Hypothalamus (tissue), 51 donors: ENCODE measurements around the gene DMAC1.
A peak's percentile ranks its signal among the peaks of the same experiment; 100 is the strongest.

Experiments
- DNase-seq, 51 donors: peaks; one replicate each; lab custom pipeline; 2025; lab: John Stamatoyannopoulos, UW

The DMAC1 gene

GRCh38 chr9:7784472-7784871, 15.1 kb downstream of the DMAC1 start:
- no peak for DNase-seq

DNA sequence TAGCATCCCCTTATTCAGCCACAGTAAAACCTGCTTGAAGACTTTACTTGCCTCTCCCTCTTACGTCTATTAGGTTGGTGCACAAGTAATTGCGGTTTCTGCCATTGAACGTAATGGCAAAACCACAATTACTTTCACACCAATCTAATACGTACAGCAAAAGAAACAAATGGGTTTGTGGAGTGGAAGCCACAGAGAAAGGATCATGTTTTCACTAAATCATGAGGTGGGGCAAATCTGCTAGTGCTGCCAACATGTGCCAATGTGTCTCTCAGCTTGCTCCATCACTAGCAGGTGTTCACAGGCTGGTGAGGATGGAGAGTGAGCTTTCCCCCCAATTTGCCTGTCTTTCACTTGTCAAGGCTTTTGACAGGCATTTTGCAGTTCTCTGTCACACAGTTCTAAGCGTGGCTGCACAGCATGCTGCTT, 15.9 kb downstream of the DMAC1 start:
- no peak for DNase-seq

- no peak for DNase-seq
Observed at GRCh38 chr9:7782400-7783120, 17.0 kb downstream of the DMAC1 start.

DNA sequence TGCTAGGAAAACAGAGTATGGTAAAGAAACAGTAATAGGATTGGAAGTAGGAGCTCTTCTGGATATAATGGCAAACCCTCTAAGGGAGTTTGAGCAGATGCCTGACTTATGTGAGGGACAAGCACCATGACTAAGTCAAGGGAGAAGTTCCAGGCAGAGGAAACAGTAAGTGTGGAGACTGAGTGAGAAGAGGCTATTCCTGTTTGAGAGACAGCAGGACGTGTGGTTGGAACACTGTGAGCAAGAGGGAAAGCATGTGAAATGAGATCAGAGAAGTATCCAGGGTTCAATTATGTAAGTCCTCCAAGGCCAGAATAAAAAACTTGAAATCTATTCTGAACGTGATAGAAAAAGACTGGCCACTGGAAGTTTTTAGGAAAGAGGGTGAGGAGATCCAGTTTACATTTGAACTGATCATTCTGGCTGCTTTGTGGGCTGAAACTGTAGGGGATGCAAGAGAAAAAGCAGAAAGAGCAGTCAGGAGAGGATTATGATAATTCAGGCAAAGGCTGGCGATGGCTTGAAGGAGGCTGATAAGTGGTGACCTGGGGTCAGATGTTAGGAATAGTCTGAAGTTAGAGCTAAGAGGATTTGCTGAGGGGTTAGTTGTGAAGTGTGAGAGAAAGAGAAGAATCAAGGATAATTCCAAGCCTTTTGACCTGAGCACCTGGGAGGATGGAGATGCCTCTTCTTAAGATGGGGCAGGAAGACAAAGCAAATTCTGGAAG, 19.2 kb downstream of the DMAC1 start:
- DNase-seq = no peak

GRCh38 chr9:7778851-7779600, 20.6 kb downstream of the DMAC1 start:
- DNase-seq = no peak

DNA sequence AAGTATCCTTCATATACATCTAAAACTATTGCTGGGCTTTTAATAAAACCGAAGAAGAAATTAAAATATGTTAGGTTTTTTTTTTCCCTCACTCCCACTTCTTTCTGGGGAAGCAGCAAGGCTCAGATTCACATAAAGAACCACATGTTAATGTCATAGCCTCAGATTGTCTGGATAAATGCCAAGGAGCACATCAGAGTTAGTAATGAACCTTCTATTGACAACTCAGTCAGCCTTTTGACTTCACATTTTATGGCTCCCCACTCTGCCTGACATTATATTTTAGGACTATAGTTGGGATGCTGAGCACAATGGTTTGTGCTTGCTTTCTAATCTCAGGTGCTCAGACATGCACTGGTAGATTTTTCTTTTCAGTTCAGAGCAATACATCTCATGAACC, 21.8 kb downstream of the DMAC1 start:
- DNase-seq = no peak

DNA sequence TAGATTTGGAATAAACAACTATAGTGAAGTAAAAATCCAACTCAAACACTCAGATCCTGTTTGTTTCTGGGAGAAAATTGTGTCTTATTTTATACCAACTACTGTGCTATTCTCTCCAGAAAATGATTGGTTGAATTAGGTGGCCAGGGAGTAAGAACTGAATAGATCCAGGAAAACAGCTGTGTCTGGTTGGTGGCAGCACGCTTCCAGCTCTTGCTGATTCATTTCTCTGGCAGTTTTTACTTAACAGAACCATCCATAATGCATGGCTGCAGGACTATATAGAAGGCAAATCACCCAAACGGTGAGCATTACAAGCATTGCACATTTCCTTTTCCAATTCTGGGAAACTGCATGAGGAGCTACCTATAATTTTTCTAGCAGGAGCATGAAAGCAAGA, 29.5 kb downstream of the DMAC1 start:
- DNase-seq = peak in 1 of 51 donors; percentile 23

GRCh38 chr9:7762600-7762999, 37.0 kb downstream of the DMAC1 start:
- DNase-seq = no peak

DNA sequence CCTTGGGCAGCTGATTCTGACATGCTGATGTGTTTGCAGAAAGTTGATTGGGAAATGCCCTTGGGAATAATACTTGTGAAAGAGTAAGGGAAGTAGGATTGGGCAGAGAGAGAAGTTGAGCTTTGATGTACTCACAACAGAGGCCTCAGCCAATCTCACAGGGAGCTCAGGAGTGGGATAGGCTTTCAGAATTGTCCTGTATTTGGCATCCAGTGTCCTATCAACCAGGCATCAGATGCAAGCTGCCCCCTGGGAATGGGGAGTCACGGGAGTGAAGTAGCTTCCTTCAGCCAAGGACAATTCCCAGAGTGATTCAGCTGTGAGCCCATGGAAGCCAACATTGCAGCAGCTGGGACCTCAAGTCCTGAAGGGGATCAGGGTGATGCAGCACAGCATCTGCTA, 39.6 kb downstream of the DMAC1 start:
- DNase-seq = no peak

GRCh38 chr9:7756088-7756487, 43.5 kb downstream of the DMAC1 start:
- DNase-seq = no peak

DNA sequence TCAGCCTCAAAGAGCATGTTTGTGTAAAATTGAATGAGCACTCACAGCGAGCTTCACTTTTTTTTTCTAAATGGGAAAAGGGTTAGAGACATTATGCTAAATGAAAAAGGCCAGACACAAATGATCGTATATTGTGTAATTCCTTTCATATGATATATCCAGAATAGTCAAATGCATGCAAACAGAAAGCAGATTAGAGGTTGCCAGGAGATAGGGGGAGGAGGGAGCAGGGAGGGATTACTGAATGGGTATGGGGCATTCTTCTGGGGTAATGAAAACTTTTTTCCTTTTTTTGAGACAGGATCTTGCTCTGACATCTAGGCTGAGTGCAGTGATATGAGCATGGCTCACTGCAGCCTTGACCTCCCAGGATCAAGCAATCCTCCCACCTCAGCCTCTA, 47.1 kb downstream of the DMAC1 start:
- no peak for DNase-seq
